HG03064 (cell line): ENCODE results near the gene NEUROD6.

Source experiments
- ATAC-seq: cut with Tn5 transposase; IDR thresholded peaks from one replicate; pipeline ENCODE4 v1.9.1; 2021; ENCODE audit warnings: low read depth; ENCODE audit not compliant: unreplicated experiment

NEUROD6 gene

GRCh38 chr7:31340603-31341002, at the start of gene NEUROD6:
NEUROD6 (minus strand) TSS chr7:31340726; CDS start chr7:31339268, 1,458 bp downstream.
- no peak for ATAC-seq

DNA sequence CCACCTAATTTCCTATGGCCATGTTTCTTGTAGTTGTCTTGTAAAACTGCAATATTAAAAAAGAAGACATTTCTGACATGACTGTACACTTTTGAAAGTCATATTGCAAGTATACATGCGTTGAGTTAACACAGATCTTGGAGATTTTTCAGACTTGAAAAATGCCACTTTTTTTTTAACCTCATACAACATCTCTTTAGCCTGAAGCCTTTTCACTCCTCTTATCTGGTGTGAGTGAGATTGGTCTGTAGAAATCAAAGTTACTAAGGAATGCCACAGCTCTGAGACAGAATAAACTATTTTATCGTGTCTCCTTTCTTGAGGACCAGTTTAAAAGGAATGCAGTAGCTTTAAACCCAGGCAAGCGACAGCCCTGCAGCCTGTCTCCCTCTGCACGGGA, 43.9 kb upstream of the NEUROD6 start:
- no peak for ATAC-seq

- ATAC-seq = no peak
Observed at GRCh38 chr7:31382722-31383121, 42.2 kb upstream of the NEUROD6 start.

- no peak for ATAC-seq
Observed at GRCh38 chr7:31373337-31374289, 33.1 kb upstream of the NEUROD6 start.

DNA sequence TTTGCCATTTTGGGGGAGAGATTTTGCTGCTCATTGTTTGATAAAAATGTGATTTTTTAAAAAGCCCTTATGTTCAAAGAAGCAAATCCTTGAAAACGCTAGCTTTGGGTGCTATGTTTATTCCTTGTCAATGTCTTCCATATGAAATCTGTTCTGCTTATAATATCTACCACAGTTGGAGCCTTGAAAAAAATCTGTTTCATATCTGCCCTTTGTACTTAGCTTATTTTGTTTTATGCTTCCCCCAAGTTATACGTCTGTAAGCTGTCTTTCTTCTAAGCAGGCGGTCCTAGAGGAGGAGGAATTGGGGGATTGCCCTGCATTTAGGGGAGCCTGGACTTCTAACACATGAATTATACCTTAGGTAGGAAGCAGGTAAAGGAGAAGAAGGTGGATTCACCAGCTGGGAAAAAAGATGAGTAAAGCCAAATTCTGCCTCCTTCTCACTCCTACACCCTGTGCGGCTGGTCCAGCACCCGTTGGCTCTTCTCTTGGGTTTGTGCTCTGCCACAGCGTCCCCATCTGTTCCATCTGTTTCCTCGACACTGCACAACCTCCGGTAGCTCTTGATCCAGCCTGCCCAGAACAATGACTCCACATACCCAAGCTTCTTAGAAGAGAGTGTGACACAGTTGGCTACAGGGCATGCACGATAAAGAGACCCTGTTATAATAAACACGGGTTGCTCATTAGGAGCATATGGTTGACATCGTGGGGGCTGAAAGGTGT, 31.9 kb upstream of the NEUROD6 start:
- ATAC-seq = no peak

GRCh38 chr7:31371621-31372020, 31.1 kb upstream of the NEUROD6 start:
- ATAC-seq = no peak

DNA sequence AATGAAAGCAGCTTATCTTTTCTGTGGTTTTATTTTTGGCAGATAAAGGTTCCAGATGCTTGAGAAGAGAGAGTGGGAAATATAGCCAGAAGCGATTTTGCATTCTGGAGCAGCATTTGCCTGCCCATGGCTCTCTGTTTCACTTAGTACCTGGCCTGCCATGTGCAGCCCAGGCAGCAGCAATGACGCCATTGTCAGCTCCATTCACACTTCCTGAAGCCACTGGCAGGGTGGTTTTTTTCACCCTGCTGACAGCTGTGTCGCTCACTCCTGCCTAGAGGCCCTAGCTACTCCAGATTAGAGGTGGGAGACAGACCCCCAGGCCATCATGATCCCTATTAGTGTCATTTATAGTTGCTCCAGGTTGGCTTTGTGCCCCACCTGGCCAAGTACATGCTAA, 30.1 kb upstream of the NEUROD6 start:
- ATAC-seq = no peak

- ATAC-seq = no peak
Observed at GRCh38 chr7:31368620-31369019, 28.1 kb upstream of the NEUROD6 start.

DNA sequence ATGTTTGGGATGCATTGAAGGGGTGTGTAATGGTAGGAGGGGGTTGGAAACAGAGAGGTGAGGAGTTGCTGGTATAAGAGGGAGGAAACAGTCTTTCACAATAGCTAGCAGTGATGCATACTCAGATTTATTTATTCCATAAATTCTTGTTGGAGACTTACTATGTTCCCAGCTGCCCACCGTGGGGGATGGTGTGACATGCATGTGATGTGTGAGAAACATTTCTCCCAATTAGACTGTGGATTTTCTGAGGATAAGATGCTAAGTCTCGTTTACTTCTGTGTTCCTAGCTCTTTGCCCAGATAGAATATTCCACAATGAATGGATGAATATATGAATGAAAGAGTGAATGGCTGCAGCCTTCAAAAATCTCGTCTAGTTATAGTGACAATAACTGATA, 23.0 kb upstream of the NEUROD6 start:
- no peak for ATAC-seq

GRCh38 chr7:31363051-31363450, 22.5 kb upstream of the NEUROD6 start:
- no peak for ATAC-seq

DNA sequence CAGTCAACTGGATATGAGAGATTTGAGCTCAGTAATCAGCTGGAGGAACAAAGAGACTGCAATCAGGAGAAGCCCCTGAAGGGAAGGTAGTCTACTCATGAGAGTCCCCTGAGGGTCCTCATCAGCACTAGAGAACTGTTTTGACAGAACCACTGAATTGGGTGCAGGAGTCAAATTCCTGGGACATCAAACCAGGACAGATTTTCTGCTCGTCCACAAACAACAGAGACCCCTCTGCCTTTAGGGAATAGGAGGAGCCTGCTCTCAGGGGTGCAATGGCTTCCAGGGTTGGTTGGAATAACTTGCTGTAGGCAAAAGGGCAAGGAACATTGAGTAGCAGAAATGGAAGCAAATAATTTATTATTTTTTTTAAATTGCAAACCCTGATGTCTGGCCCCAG, 21.9 kb upstream of the NEUROD6 start:
- no peak for ATAC-seq

GRCh38 chr7:31358467-31358866, 17.9 kb upstream of the NEUROD6 start:
- no peak for ATAC-seq

GRCh38 chr7:31345421-31345820, 4.9 kb upstream of the NEUROD6 start:
- no peak for ATAC-seq

DNA sequence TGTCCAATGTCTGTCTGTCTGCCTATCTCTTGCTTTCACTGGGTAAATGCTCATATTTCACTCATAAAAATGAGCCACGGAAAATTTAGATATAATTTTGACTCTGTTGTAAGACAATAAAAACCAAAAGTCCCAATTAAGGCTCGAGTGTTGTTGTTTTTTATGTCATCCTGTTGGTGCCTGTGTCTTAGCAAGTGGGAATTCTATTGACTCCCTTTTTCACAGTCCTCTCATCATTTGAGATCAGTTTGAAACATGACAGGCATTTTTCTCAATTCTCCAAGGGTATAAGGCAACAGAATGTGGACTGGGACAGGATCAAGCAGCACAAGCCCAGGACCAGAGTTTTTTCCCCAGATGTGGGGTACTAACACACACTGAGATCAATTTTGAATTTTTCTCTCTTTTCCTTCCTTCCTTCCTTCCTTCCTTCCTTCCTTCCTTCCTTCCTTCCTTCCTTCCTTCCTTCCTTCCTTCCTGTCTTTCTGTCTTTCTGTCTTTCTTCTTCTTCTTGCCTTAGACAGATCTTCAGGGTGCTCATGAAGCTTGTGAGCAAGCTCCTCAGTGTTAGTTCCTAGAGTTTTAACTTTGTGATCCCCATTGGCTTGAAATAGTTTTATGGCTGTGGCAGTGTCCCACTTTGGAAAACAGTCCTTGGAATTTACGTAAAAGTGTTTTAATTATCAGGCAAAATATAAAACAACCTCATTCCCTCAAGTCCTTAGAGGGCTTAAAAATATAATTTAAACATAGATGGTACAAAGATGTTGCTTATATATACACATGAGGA, 3.2 kb upstream of the NEUROD6 start:
- no peak for ATAC-seq

DNA sequence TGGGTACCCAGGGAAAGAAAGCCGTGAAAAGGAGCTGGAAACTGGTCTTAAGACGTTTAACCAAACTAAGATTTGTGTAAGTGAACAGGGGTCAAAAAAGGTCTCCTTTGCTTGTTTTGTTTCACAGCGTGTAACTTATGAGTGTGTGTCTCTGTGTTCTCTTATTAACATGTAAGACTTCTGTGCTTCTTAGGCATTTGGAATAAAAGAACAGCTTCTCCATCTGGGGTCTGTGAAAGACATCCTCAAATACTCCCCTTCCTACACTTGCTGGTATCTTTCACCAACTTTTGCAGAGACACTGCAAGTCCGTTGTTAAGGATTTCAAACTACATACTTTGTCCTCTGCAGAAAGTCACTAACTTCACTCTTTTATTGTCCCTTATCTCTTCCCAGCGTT, 615 bp upstream of the NEUROD6 start:
- no peak for ATAC-seq

DNA sequence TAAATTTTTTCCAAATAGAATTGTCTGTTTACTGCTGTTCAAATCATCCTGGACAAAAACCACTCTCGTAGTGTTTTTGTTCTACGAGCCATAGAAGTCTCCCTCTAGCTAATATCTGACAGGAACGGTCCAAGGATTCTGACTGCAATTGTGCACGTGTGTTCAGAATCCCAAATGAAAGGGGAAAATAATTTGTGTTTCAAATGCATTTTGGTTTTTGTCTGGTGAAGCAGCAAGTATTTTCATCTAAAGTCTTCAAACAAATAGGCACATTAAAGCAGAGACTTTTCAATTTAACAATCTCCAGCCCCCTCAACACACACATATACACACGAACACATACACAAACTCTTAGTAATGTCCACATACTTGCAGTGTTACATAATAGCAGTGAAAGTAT, 475 bp downstream of the NEUROD6 start:
- ATAC-seq = no peak

- no peak for ATAC-seq
Observed at GRCh38 chr7:31338706-31339105, 1.8 kb downstream of the NEUROD6 start.

DNA sequence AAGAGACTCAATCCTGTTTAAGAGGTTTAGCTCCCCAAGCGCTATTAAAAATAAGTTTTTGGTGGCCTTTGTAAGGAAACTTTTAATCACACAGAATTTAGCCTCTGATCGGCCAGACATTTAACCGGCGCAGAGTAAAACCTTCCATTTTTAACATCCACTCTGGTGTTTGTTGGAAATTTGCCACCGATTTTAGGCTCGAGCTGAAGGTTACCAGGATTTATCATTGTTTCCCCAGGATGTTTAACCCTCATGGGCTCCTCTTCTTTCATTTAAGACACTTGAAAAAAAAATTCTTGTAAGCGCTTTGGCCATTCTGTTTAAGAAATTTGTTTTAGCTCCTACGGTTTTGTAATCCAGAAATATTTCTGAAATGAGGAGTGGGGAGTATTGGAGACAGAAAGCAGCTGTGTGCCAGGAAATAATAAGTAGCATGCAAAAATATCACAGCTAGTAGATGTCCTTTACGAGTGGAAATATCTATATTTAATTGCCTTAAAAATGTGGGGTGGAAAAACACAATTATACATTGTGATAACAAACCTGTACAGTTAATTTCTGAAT, 3.4 kb downstream of the NEUROD6 start:
- no peak for ATAC-seq

- no peak for ATAC-seq
Observed at GRCh38 chr7:31336202-31337001, 4.1 kb downstream of the NEUROD6 start.

DNA sequence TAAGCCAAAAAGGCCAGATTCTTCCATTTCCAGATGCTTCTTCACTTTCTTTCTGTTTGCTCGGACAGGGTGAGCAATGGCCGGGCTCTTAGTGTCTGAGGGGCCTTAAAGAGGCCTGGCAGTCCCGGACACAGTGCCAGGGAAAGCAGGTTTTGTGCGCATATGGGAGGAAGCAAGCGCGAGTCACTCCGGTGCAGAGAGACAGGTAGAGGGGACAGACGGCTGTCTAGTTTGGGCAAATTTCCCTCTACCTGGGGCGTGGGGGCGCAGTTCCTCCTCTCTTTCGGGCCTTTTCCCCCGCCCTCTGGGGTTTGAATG, 4.7 kb downstream of the NEUROD6 start:
- ATAC-seq = no peak
